ENCODE measurements around the gene EN1. TPM values are rescaled to one million over a fixed set of nuclear protein-coding genes. Genes with fewer than 3 reads are reported as not detected.

The EN1 gene
- total and polyA plus RNA-seq, 12 donors = 0.03 to 0.98 (median 0.39) TPM; not detected in 5

DNA sequence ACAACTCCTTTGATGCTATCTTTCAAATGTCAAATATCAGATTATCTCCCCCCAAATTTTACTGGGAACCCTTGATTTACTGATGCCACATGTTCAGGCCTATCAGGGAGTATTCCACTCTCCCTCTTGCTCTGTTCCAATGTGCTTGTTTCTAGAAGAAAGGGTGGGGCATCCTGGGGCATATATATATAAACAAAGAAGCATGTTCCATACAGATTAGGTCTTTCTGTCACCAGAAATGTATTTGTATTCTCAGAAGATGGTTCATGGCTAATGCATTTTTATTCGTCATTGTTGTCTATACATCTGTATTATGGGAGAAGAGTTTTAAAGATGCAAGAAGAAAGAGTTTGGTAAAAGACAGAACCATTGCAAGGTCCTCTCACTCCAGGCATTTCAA, 24.9 kb downstream of the EN1 start:
- DNase-seq = no peak
- no peaks in the 10 kb centered on the region for H3K36me3 ChIP-seq (replicated peaks in 1 of 2)
- no peak overlapping the region for H3K4me3 ChIP-seq
- H3K27ac ChIP-seq = no peak overlapping the region
- 22 to 70% (median 28%) methylated on average over 1 of the region's 1 CpG for WGBS, 4 donors
- TF ChIP-seq, protein P1, sequence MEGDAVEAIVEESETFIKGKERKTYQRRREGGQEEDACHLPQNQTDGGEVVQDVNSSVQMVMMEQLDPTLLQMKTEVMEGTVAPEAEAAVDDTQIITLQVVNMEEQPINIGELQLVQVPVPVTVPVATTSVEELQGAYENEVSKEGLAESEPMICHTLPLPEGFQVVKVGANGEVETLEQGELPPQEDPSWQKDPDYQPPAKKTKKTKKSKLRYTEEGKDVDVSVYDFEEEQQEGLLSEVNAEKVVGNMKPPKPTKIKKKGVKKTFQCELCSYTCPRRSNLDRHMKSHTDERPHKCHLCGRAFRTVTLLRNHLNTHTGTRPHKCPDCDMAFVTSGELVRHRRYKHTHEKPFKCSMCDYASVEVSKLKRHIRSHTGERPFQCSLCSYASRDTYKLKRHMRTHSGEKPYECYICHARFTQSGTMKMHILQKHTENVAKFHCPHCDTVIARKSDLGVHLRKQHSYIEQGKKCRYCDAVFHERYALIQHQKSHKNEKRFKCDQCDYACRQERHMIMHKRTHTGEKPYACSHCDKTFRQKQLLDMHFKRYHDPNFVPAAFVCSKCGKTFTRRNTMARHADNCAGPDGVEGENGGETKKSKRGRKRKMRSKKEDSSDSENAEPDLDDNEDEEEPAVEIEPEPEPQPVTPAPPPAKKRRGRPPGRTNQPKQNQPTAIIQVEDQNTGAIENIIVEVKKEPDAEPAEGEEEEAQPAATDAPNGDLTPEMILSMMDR (IDR thresholded peaks at IDR 0.05) = no peak
- no peak for TF ChIP-seq POLR2A (IDR thresholded peaks at IDR 0.05)
- intact Hi-C loops (cut with DNase I) = no loop called here
- no peaks in the 10 kb centered on the region for H3K4me1 ChIP-seq (replicated peaks in 1 of 2)
- H3K9me3 ChIP-seq (replicated peaks in 1 of 3) = no peaks in the 10 kb centered on the region
- peaks cover 17% of the 10 kb centered on the region for H3K27me3 ChIP-seq

GRCh38 chr2:118822015-118822414, 25.4 kb downstream of the EN1 start:
- TF ChIP-seq, protein P1 (IDR thresholded peaks at IDR 0.05) = no peak
- TF ChIP-seq POLR2A (IDR thresholded peaks at IDR 0.05) = no peak
- Histone ChIP-seq H3K9me3 (replicated peaks in 1 of 3) (no peaks in the 10 kb centered on the region), H3K4me3 (no peak overlapping the region), H3K36me3 (replicated peaks in 1 of 2) (no peaks in the 10 kb centered on the region), H3K4me1 (replicated peaks in 1 of 2) (no peaks in the 10 kb centered on the region), H3K27ac (no peak overlapping the region), H3K27me3 (peaks cover 13% of the 10 kb centered on the region)
- DNase-seq = no peak
- intact Hi-C loops (cut with DNase I) = no loop called here
- 55 to 70% (median 65%) methylated on average over 2 to 5 of the region's 5 CpGs for WGBS, 4 donors

GRCh38 chr2:118817469-118817868, 30.0 kb downstream of the EN1 start:
- H3K27me3 ChIP-seq = peaks cover 10% of the 10 kb centered on the region
- TF ChIP-seq POLR2A (IDR thresholded peaks at IDR 0.05) = no peak
- TF ChIP-seq, protein P1 (IDR thresholded peaks at IDR 0.05) = no peak
- WGBS, 4 donors = 62 to 70% (median 65%) methylated on average over 4 of the region's 4 CpGs

DNA sequence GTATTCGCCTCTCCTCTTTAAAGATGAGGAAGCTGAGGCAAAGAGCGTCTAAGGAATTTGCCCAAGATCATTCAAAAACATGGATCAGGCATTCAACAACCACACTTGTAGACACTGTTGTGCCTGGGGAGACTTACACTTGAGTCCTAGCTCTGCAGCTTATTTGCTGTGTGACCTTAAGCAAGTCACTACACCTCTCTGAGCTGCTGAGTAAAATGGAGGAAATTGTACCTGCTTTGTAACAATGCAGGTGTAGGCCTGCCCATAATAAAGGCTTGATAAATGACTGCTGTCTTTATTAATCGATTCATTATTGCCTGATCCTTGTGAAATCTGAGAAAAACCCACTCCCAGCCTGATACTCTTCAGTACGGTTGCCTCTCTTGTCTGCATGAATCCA, 30.8 kb downstream of the EN1 start:
- Histone ChIP-seq H3K27ac (no peak overlapping the region), H3K4me1 (replicated peaks in 1 of 2) (no peaks in the 10 kb centered on the region), H3K9me3 (replicated peaks in 1 of 3) (no peaks in the 10 kb centered on the region), H3K36me3 (replicated peaks in 1 of 2) (no peaks in the 10 kb centered on the region), H3K27me3 (peaks cover 4% of the 10 kb centered on the region), H3K4me3 (no peak overlapping the region)
- WGBS, 4 donors = 74 to 87% (median 80%) methylated on average over 4 of the region's 4 CpGs
- TF ChIP-seq, protein P1 (IDR thresholded peaks at IDR 0.05) = no peak
- TF ChIP-seq POLR2A (IDR thresholded peaks at IDR 0.05) = no peak
- intact Hi-C loops (cut with DNase I) = no loop called here
- no peak for DNase-seq

More at GRCh38 chr2:118817469-118817868, 30.0 kb downstream of the EN1 start:
- H3K4me3 ChIP-seq = no peak overlapping the region
- intact Hi-C loops (cut with DNase I) = no loop called here
- H3K4me1 ChIP-seq (replicated peaks in 1 of 2) = no peaks in the 10 kb centered on the region
- no peak for DNase-seq
- H3K9me3 ChIP-seq (replicated peaks in 1 of 3) = no peaks in the 10 kb centered on the region
- no peak overlapping the region for H3K27ac ChIP-seq
- H3K36me3 ChIP-seq (replicated peaks in 1 of 2) = no peaks in the 10 kb centered on the region
